ENCODE data around the gene FAM118A. TPM values are rescaled to one million over a fixed set of nuclear protein-coding genes. Genes with fewer than 3 reads are reported as not detected.

FAM118A gene
- total RNA-seq, 2 experiments from 2014 or later, result 159 to 161 TPM

DNA sequence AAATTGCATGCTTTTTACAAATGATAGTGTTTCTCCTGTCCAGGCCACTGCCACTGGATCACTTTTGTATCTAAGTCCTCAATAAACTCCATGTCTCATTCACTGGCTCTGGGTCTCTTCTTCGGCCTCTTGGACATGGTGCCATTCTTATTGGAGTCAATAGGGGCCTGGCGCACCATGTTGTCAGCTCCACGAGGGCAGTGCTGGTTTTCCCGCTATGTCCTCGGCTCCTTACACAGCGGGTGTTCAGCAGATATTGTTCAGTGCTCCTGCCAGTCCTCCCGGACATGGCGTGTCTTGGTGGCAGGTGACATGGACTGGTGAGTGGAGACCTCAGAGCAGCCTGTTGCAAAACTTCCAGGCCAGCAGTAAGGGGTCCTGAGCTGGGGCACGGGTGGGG, 3.6 kb upstream of the FAM118A start:
- ChIA-PET CTCF (no interaction called here), POLR2A (interaction anchor here (1.5 kb wide), 1 partner anchor 12 kb away, joined by 5 read pairs; no protein-coding TSS in a partner anchor)
- DNase-seq (no peak), ATAC-seq (ENCODE audit: poor library complexity) (no peak)
- TF ChIP-seq, protein P1, sequence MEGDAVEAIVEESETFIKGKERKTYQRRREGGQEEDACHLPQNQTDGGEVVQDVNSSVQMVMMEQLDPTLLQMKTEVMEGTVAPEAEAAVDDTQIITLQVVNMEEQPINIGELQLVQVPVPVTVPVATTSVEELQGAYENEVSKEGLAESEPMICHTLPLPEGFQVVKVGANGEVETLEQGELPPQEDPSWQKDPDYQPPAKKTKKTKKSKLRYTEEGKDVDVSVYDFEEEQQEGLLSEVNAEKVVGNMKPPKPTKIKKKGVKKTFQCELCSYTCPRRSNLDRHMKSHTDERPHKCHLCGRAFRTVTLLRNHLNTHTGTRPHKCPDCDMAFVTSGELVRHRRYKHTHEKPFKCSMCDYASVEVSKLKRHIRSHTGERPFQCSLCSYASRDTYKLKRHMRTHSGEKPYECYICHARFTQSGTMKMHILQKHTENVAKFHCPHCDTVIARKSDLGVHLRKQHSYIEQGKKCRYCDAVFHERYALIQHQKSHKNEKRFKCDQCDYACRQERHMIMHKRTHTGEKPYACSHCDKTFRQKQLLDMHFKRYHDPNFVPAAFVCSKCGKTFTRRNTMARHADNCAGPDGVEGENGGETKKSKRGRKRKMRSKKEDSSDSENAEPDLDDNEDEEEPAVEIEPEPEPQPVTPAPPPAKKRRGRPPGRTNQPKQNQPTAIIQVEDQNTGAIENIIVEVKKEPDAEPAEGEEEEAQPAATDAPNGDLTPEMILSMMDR (IDR thresholded peaks at IDR 0.05), result no peak
- Histone ChIP-seq H3K27ac (ENCODE audit: low read depth in 1 of 2, low read length in 2 of 2) (no peak overlapping the region), H3K9me3 (ENCODE audit: control insufficient read depth in 1 of 2, insufficient read depth in 1 of 2, low read length in 2 of 2) (no peaks in the 10 kb centered on the region), H3K4me3 (ENCODE audit: low read length) (no peak overlapping the region), H3K4me1 (ENCODE audit: insufficient read depth, low read length) (peaks cover 23% of the 10 kb centered on the region), H3K36me3 (ENCODE audit: insufficient read depth, low read length) (no peaks in the 10 kb centered on the region), H3K27me3 (ENCODE audit: control insufficient read depth in 1 of 2, insufficient read depth in 2 of 2, low read length in 2 of 2) (no peaks in the 10 kb centered on the region)
- H3K27me3 Mint-ChIP-seq, result no peaks in the 10 kb centered on the region
- no peak overlapping the region for H3K27ac Mint-ChIP-seq
- peaks cover 7% of the 10 kb centered on the region for H3K36me3 Mint-ChIP-seq (ENCODE audit: low read depth)
- peaks cover 20% of the 10 kb centered on the region for H3K4me1 Mint-ChIP-seq (ENCODE audit: low read depth)
- intact Hi-C loops (cut with DNase I, micrococcal nuclease), result loop anchor here in 1 of 2 experiments (5.0 kb wide), 1 partner anchor 604 kb away; the partner anchor contains the start of gene PRR5
- H3K9me3 Mint-ChIP-seq, result no peaks in the 10 kb centered on the region
- H3K4me3 Mint-ChIP-seq, result no peak overlapping the region

DNA sequence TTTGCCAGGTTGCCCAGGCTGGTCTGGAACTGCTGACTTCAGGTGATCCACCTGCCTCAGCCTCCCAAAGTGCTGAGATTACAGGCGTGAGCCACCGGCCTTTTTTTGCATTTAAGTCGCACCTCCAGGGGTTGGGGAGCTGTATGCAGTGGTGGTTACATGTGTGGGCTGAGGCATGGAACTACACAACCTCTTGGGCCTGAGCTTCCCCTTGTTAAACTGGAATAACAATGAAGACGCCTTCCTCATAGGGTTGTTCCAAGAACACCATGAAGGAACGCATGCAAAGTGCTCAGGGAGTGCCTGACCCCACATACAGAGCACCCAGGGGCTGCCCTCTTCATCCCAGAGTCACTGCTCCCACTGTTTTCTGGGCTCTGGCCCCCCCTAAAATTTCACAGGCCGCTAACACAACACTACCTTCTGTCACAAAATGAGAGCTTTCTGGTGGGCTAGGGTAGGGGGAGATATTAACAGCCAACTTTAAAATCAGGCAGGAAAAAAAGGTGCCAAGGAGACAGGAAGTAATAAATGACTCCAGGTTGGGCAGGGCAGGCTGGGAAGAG, 1.3 kb upstream of the FAM118A start:
- H3K4me3 ChIP-seq (ENCODE audit: low read length), result peak overlapping the region; percentile 63
- ChIA-PET POLR2A (interaction anchor here (0.8 to 2.6 kb wide), 4 partner anchors 8 to 15 kb away, joined by 3 to 24 read pairs (median 8); no protein-coding TSS in a partner anchor), CTCF (interaction anchor here (0.9 to 1.3 kb wide), 2 partner anchors 9 to 40 kb away, joined by 3 read pairs; no protein-coding TSS in a partner anchor)
- no peaks in the 10 kb centered on the region for H3K27me3 ChIP-seq (ENCODE audit: control insufficient read depth in 1 of 2, insufficient read depth in 2 of 2, low read length in 2 of 2)
- Mint-ChIP-seq H3K9me3 (no peaks in the 10 kb centered on the region), H3K27ac (peak overlapping the region; percentile 95), H3K4me1 (ENCODE audit: low read depth) (peaks cover 40% of the 10 kb centered on the region), H3K4me3 (peak overlapping the region; percentile 85), H3K27me3 (no peaks in the 10 kb centered on the region), H3K36me3 (ENCODE audit: low read depth) (peaks cover 24% of the 10 kb centered on the region)
- peaks cover 44% of the 10 kb centered on the region for H3K4me1 ChIP-seq (ENCODE audit: insufficient read depth, low read length)
- ATAC-seq (ENCODE audit: poor library complexity), result no peak
- no peaks in the 10 kb centered on the region for H3K9me3 ChIP-seq (ENCODE audit: control insufficient read depth in 1 of 2, insufficient read depth in 1 of 2, low read length in 2 of 2)
- peak overlapping the region in 1 of 2 donors; percentile 69 for H3K27ac ChIP-seq (ENCODE audit: low read depth in 1 of 2, low read length in 2 of 2)
- intact Hi-C loops (cut with DNase I, micrococcal nuclease), result loop anchor here in 1 of 2 experiments (2.0 to 5.0 kb wide), 2 partner anchors 68 to 606 kb away; partner anchors contain the start of genes KIAA0930 and PRR5
- TF ChIP-seq, protein P1 (IDR thresholded peaks at IDR 0.05), result no peak
- no peak for DNase-seq
- peaks cover 5% of the 10 kb centered on the region for H3K36me3 ChIP-seq (ENCODE audit: insufficient read depth, low read length)

DNA sequence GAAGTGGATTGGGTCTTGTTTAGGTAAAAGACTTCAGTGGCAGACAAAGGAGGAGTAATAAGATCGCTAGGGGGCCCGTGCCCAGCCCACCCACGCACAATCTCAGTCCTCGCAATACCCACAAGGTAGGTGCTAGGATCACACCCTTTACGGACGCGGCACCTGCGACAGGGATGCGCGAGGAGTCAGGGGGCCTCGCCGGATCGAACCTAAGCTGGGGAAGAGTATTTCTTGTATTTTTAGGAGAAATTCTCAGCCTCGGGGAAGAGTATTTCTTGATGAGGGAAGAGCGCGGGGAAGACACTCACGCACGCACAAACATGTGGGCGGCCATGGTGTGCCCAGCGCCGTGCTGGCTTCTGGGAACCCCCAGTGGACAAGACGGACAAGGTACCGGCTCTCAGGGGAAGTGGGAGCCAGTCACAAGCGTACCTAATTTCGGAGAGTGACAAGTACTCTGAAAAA, 745 bp upstream of the FAM118A start:
- POLR2A ChIA-PET, result interaction anchor here (1.0 to 2.6 kb wide), 5 partner anchors 9 to 27 kb away, joined by 3 to 24 read pairs (median 12); no protein-coding TSS in a partner anchor
- intact Hi-C loops (cut with DNase I, micrococcal nuclease), result loop anchor here in 1 of 2 experiments (1.0 to 5.0 kb wide), 3 partner anchors 40 to 607 kb away; partner anchors contain the start of genes KIAA0930 and PRR5
- peak overlapping the region; percentile 69 to 87 for H3K27ac ChIP-seq (ENCODE audit: low read depth in 1 of 2, low read length in 2 of 2)
- no peaks in the 10 kb centered on the region for H3K27me3 Mint-ChIP-seq
- peak overlapping the region; percentile 85 for H3K4me3 Mint-ChIP-seq
- DNase-seq (peak in 3 of 14 experiments; percentile 21 to 55 (median 49)), ATAC-seq (ENCODE audit: poor library complexity) (no peak)
- TF ChIP-seq, protein P1 (IDR thresholded peaks at IDR 0.05), result no peak
- H3K4me1 ChIP-seq (ENCODE audit: insufficient read depth, low read length), result peaks cover 49% of the 10 kb centered on the region
- peaks cover 24% of the 10 kb centered on the region for H3K36me3 Mint-ChIP-seq (ENCODE audit: low read depth)
- no peaks in the 10 kb centered on the region for H3K9me3 Mint-ChIP-seq
- peak overlapping the region; percentile 95 for H3K27ac Mint-ChIP-seq
- peak overlapping the region; percentile 63 for H3K4me3 ChIP-seq (ENCODE audit: low read length)
- no peaks in the 10 kb centered on the region for H3K9me3 ChIP-seq (ENCODE audit: control insufficient read depth in 1 of 2, insufficient read depth in 1 of 2, low read length in 2 of 2)
- CTCF ChIA-PET, result interaction anchor here (0.9 to 1.3 kb wide), 2 partner anchors 8 to 40 kb away, joined by 3 read pairs; no protein-coding TSS in a partner anchor
- H3K36me3 ChIP-seq (ENCODE audit: insufficient read depth, low read length), result peaks cover 5% of the 10 kb centered on the region
- peaks cover 43% of the 10 kb centered on the region for H3K4me1 Mint-ChIP-seq (ENCODE audit: low read depth)
- H3K27me3 ChIP-seq (ENCODE audit: control insufficient read depth in 1 of 2, insufficient read depth in 2 of 2, low read length in 2 of 2), result no peaks in the 10 kb centered on the region

Measured in CD4-positive, alpha-beta T cell (primary cell).